Hepatocyte (in vitro differentiated cells): Measurements from ENCODE around the gene HES3. TPM values are rescaled to one million over a fixed set of nuclear protein-coding genes. Genes with fewer than 3 reads are reported as not detected.

ENCODE experiments used
- DNase-seq: peaks from one replicate; pipeline ENCODE4 v3.0.0-alpha.2; 2016; ENCODE audit warnings: low spot score
- H2AFZ ChIP-seq: fragments of 200-600 bp; sonication (generic); 2 replicates; pipeline ENCODE4 v1.6.0; 2016; ENCODE audit warnings: antibody characterized with exemption, mild to moderate bottlenecking
- H3K27ac ChIP-seq: fragments of 200-600 bp; sonication (generic); 2 replicates; pipeline ENCODE4 v1.5.1; 2016; ENCODE audit warnings: mild to moderate bottlenecking
- H3K27me3 ChIP-seq: fragments of 200-600 bp; sonication (generic); 2 replicates; pipeline ENCODE4 v1.6.1; 2016
- H3K36me3 ChIP-seq: fragments of 200-600 bp; sonication (generic); replicated peaks from 2 replicates; pipeline ENCODE4 v1.5.1; 2016; ENCODE audit warnings: low read depth; ENCODE audit not compliant: insufficient read depth
- H3K4me1 ChIP-seq: fragments of 200-600 bp; sonication (generic); 2 replicates; pipeline ENCODE4 v1.5.1; 2016; ENCODE audit warnings: mild to moderate bottlenecking, moderate library complexity; ENCODE audit not compliant: insufficient read depth
- H3K4me2 ChIP-seq: fragments of 200-600 bp; sonication (generic); 2 replicates; pipeline ENCODE4 v1.6.0; 2016
- H3K4me3 ChIP-seq: fragments of 200-600 bp; sonication (generic); 2 replicates; pipeline ENCODE4 v1.5.1; 2016; ENCODE audit warnings: mild to moderate bottlenecking
- H3K79me2 ChIP-seq: fragments of 200-600 bp; sonication (generic); 2 replicates; pipeline ENCODE4 v1.6.0; 2017; ENCODE audit warnings: mild to moderate bottlenecking
- H3K9me2 ChIP-seq: fragments of 200-600 bp; sonication (generic); replicated peaks from 2 replicates; pipeline ENCODE4 v1.6.0; 2017; ENCODE audit warnings: mild to moderate bottlenecking; ENCODE audit not compliant: insufficient read depth
- H3K9me3 ChIP-seq: fragments of 200-600 bp; sonication (generic); 2 replicates; pipeline ENCODE4 v1.5.1; 2016; ENCODE audit warnings: low read depth, mild to moderate bottlenecking
- H4K20me1 ChIP-seq: fragments of 200-600 bp; sonication (generic); 2 replicates; pipeline ENCODE4 v1.6.0; 2016; ENCODE audit warnings: mild to moderate bottlenecking; ENCODE audit not compliant: insufficient read depth, poor library complexity, severe bottlenecking
- EZH2 ChIP-seq: fragments of 200-600 bp; sonication (generic); IDR thresholded peaks from 2 replicates; pipeline ENCODE4 v1.6.1; 2016; ENCODE audit warnings: antibody characterized with exemption, mild to moderate bottlenecking, borderline replicate concordance
- EZH2phosphoT487 ChIP-seq: fragments of 200-600 bp; sonication (generic); IDR thresholded peaks from one replicate; pipeline ENCODE4 v1.6.1; 2018; ENCODE audit warnings: antibody characterized with exemption, mild to moderate bottlenecking, low read depth, moderate library complexity; ENCODE audit not compliant: unreplicated experiment, severe bottlenecking
- WGBS: methylation state at CpG from one replicate; pipeline ENCODE4 v1.1.6; 2016; ENCODE audit warnings: low lambda C conversion rate; ENCODE audit errors: missing lambda C conversion rate; 5-methylcytosine and 5-hydroxymethylcytosine counted together
- polyA plus RNA-seq: library from polyadenylated mRNA; unstranded; fragments of >200 nt; fragmentation: Nextera tagmentation; extraction: Ambion mirVana; gene quantifications from 2 replicates; pipeline ENCODE4 v1.2.1, GENCODE V29; 2016
- total RNA-seq: library from RNA; depleted of rRNA; stranded (reverse); fragments of >200 nt; gene quantifications from 2 replicates; pipeline ENCODE4 v1.2.3, GENCODE V29; 2014
- TF ChIP-seq, protein P1 (sequence below): fragments of 200-600 bp; sonication (generic); IDR thresholded peaks from 2 replicates; pipeline ENCODE4 v1.5.1; 2016; ENCODE audit warnings: antibody characterized with exemption, mild to moderate bottlenecking; ENCODE audit not compliant: poor library complexity

HES3 gene
- total and polyA plus RNA-seq, 2 experiments from 2014 or later = not detected

GRCh38 chr1:6254691-6255090, 10.7 kb downstream of the HES3 start:
- Histone ChIP-seq H3K27ac (no peak overlapping the region), H3K4me1 (peaks cover 6% of the 10 kb centered on the region), H3K36me3 (no peaks in the 10 kb centered on the region), H3K27me3 (peaks cover 22% of the 10 kb centered on the region), H3K9me3 (no peaks in the 10 kb centered on the region), H3K9me2 (no peaks in the 10 kb centered on the region), H3K4me2 (no peak overlapping the region), H2AFZ (no peak overlapping the region), H3K79me2 (no peaks in the 10 kb centered on the region), H3K4me3 (no peak overlapping the region), H4K20me1 (peaks cover 5% of the 10 kb centered on the region)
- 91% methylated on average over 16 of the region's 16 CpGs for WGBS
- TF ChIP-seq, protein P1, sequence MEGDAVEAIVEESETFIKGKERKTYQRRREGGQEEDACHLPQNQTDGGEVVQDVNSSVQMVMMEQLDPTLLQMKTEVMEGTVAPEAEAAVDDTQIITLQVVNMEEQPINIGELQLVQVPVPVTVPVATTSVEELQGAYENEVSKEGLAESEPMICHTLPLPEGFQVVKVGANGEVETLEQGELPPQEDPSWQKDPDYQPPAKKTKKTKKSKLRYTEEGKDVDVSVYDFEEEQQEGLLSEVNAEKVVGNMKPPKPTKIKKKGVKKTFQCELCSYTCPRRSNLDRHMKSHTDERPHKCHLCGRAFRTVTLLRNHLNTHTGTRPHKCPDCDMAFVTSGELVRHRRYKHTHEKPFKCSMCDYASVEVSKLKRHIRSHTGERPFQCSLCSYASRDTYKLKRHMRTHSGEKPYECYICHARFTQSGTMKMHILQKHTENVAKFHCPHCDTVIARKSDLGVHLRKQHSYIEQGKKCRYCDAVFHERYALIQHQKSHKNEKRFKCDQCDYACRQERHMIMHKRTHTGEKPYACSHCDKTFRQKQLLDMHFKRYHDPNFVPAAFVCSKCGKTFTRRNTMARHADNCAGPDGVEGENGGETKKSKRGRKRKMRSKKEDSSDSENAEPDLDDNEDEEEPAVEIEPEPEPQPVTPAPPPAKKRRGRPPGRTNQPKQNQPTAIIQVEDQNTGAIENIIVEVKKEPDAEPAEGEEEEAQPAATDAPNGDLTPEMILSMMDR = no peak
- no peak for TF ChIP-seq EZH2phosphoT487
- TF ChIP-seq EZH2 = no peak
- DNase-seq = no peak

- peaks cover 6% of the 10 kb centered on the region for H4K20me1 ChIP-seq
- WGBS = 63% methylated on average over 13 of the region's 13 CpGs
- no peak overlapping the region for H3K4me2 ChIP-seq
- no peaks in the 10 kb centered on the region for H3K9me3 ChIP-seq
- H3K4me3 ChIP-seq = no peak overlapping the region
- H3K36me3 ChIP-seq = no peaks in the 10 kb centered on the region
- H3K9me2 ChIP-seq = no peaks in the 10 kb centered on the region
- peaks cover 3% of the 10 kb centered on the region for H3K4me1 ChIP-seq
- no peak overlapping the region for H2AFZ ChIP-seq
- TF ChIP-seq EZH2 (no peak), EZH2phosphoT487 (no peak)
- TF ChIP-seq, protein P1 = no peak
- peaks cover 4% of the 10 kb centered on the region for H3K27me3 ChIP-seq
- no peak for DNase-seq
- H3K79me2 ChIP-seq = no peaks in the 10 kb centered on the region
- no peak overlapping the region for H3K27ac ChIP-seq
Measured at GRCh38 chr1:6256645-6257044, 12.7 kb downstream of the HES3 start.

GRCh38 chr1:6257541-6258069, 13.6 kb downstream of the HES3 start:
- Histone ChIP-seq H3K4me2 (no peak overlapping the region), H4K20me1 (peaks cover 6% of the 10 kb centered on the region), H3K27me3 (no peaks in the 10 kb centered on the region), H3K36me3 (no peaks in the 10 kb centered on the region), H3K27ac (no peak overlapping the region), H3K79me2 (no peaks in the 10 kb centered on the region), H2AFZ (no peak overlapping the region), H3K4me1 (peaks cover 7% of the 10 kb centered on the region), H3K9me2 (no peaks in the 10 kb centered on the region), H3K9me3 (no peaks in the 10 kb centered on the region), H3K4me3 (no peak overlapping the region)
- TF ChIP-seq EZH2phosphoT487 (no peak), EZH2 (no peak)
- TF ChIP-seq, protein P1 = no peak
- DNase-seq = no peak
- WGBS = 94% methylated on average over 8 of the region's 8 CpGs

DNA sequence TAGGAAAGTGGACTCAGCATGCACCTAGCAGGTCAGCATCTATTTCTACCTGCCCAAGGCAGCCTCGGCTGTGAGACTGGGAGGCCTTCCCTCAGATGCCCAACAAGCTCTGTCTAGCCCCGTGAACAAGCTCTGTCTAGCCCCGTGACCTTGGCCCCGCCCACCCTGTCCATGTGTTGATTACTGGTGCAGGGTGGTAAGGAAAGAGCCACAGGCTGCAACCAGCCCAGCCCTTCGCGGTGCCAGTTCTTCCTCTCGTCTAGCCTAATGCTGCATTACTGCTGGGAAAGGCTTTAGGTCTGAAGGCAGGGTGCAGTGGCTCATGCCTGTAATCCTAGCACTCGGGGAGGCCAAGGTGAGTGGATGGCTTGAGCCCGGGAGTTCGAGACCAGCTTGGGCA, 14.7 kb downstream of the HES3 start:
- Histone ChIP-seq H3K4me3 (no peak overlapping the region), H3K27me3 (no peaks in the 10 kb centered on the region), H3K27ac (no peak overlapping the region), H3K4me2 (no peak overlapping the region), H3K36me3 (no peaks in the 10 kb centered on the region), H3K9me2 (no peaks in the 10 kb centered on the region), H3K9me3 (no peaks in the 10 kb centered on the region), H4K20me1 (peaks cover 6% of the 10 kb centered on the region), H3K4me1 (peaks cover 7% of the 10 kb centered on the region), H2AFZ (no peak overlapping the region), H3K79me2 (no peaks in the 10 kb centered on the region)
- 80% methylated on average over 9 of the region's 10 CpGs for WGBS
- DNase-seq = no peak
- TF ChIP-seq EZH2phosphoT487 (no peak), EZH2 (no peak)
- TF ChIP-seq, protein P1 = no peak
